Bronchus fibroblast of lung (primary cell): Measurements from ENCODE around the gene FERMT2. TPM values are rescaled to one million over a fixed set of nuclear protein-coding genes. Genes with fewer than 3 reads are reported as not detected.

Experiments
- total RNA-seq: library from RNA; depleted of rRNA; stranded (reverse); fragments of >200 nt; gene quantifications from 2 replicates; pipeline ENCODE4 v1.2.3, GENCODE V29; 2015

FERMT2 gene, protein sequence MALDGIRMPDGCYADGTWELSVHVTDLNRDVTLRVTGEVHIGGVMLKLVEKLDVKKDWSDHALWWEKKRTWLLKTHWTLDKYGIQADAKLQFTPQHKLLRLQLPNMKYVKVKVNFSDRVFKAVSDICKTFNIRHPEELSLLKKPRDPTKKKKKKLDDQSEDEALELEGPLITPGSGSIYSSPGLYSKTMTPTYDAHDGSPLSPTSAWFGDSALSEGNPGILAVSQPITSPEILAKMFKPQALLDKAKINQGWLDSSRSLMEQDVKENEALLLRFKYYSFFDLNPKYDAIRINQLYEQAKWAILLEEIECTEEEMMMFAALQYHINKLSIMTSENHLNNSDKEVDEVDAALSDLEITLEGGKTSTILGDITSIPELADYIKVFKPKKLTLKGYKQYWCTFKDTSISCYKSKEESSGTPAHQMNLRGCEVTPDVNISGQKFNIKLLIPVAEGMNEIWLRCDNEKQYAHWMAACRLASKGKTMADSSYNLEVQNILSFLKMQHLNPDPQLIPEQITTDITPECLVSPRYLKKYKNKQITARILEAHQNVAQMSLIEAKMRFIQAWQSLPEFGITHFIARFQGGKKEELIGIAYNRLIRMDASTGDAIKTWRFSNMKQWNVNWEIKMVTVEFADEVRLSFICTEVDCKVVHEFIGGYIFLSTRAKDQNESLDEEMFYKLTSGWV
- total RNA-seq: 71.2 and 74.8 TPM in 2 replicates

GRCh38 chr14:52950898-52951680, at the start of gene FERMT2:
Gene FERMT2 (minus strand): TSS chr14:52951050. CDS start chr14:52950568, 482 bp downstream.

Other genes with a start within 250 kb of the FERMT2 start
- gene PSMC6, start 243.8 kb downstream of the FERMT2 start, total RNA-seq: 94.5 and 116 TPM in 2 replicates
- gene STYX, start 220.9 kb downstream of the FERMT2 start, total RNA-seq: 8.0 and 10.4 TPM in 2 replicates
- gene GNPNAT1, start 159.4 kb downstream of the FERMT2 start, total RNA-seq: 33.1 and 41.7 TPM in 2 replicates
- 3.9 and 4.0 TPM in 2 replicates for gene DDHD1, start 202.3 kb upstream of the FERMT2 start, total RNA-seq